GM12878 (cell line): Measurements from ENCODE around the gene SMG6. TPM values are rescaled to one million over a fixed set of nuclear protein-coding genes. Genes with fewer than 3 reads are reported as not detected.

ENCODE experiments used
- BCL3 ChIP-seq: IDR thresholded peaks from 2 replicates; pipeline ENCODE4 v1.6.1; 2011; ENCODE audit warnings: borderline replicate concordance, low read depth, mild to moderate bottlenecking, moderate library complexity, low read length; ENCODE audit not compliant: insufficient read depth, poor library complexity, severe bottlenecking
- FOXK2 ChIP-seq: fragments of 450-650 bp; IDR thresholded peaks from 2 replicates; pipeline ENCODE4 v1.6.1; 2017; ENCODE audit warnings: mild to moderate bottlenecking, moderate library complexity
- HDAC6 ChIP-seq: fragments of 200-600 bp; sonication (generic); IDR thresholded peaks from one replicate; pipeline ENCODE4 v1.8.0; 2017; ENCODE audit warnings: antibody characterized with exemption; ENCODE audit not compliant: unreplicated experiment
- HDGF ChIP-seq: fragments of 450-650 bp; IDR thresholded peaks from 2 replicates; pipeline ENCODE4 v1.6.1; 2016; ENCODE audit warnings: antibody characterized with exemption
- MEF2A ChIP-seq: IDR thresholded peaks from 2 replicates; pipeline ENCODE4 v1.6.1; 2011; ENCODE audit warnings: low read depth, mild to moderate bottlenecking, low read length, moderate library complexity; ENCODE audit not compliant: insufficient read depth
- NBN ChIP-seq: fragments of 450-650 bp; IDR thresholded peaks from 2 replicates; pipeline ENCODE4 v1.6.1; 2016
- NR2C2 ChIP-seq: IDR thresholded peaks from 2 replicates; pipeline ENCODE4 v1.6.1; 2011; ENCODE audit warnings: borderline replicate concordance, low read depth; ENCODE audit not compliant: control insufficient read depth, insufficient read length
- NRF1 ChIP-seq: conservative IDR thresholded peaks from 2 replicates; pipeline ENCODE4 v1.6.1; 2011; ENCODE audit warnings: mild to moderate bottlenecking, low read depth, low read length, improper control_type of control experiment
- PML ChIP-seq: IDR thresholded peaks from 2 replicates; pipeline ENCODE4 v1.6.1; 2012; ENCODE audit warnings: low read length, inconsistent platforms
- POU2F2 ChIP-seq: IDR thresholded peaks from 3 replicates; pipeline ENCODE4 v1.6.1; 2011; ENCODE audit warnings: low read depth, mild to moderate bottlenecking, low read length, borderline replicate concordance
- RAD21 ChIP-seq: IDR thresholded peaks from 2 replicates; pipeline ENCODE4 v1.6.1; 2011; ENCODE audit warnings: mild to moderate bottlenecking, low read depth, low read length, moderate library complexity; ENCODE audit not compliant: insufficient read depth
- SIN3A ChIP-seq: IDR thresholded peaks from 2 replicates; pipeline ENCODE4 v1.6.1; 2012; ENCODE audit warnings: low read depth, low read length, improper control_type of control experiment
- WRNIP1 ChIP-seq: IDR thresholded peaks from 2 replicates; pipeline ENCODE4 v1.6.1; 2011; ENCODE audit warnings: low read depth, low read length, improper control_type of control experiment, borderline replicate concordance
- polyA plus RNA-seq, 11 experiments: library from polyadenylated mRNA; depleted of rRNA in 4 of 11; unstranded in 6 of 11; stranded (reverse) in 5 of 11; fragments of >200 nt; fragmentation: Nextera tagmentation in 4 of 11; fragmentation: Illumina TruSeq in 1 of 11; extraction: Ambion mirVana in 4 of 11; extraction: Trizol in 1 of 11; gene quantifications; 1 replicate in 1 of 11; 2 replicates in 10 of 11; pipeline versions ENCODE4 v1.2.1 to v1.2.3, GENCODE V29; 2011 to 2016; ENCODE audit warnings: inconsistent platforms in 2 of 11, missing spikeins in 2 of 11, low read depth in 1 of 11
- total RNA-seq, 4 experiments: library from RNA; depleted of rRNA in 3 of 4; stranded (reverse); fragments of >200 nt in 3 of 4; fragmentation: Illumina TruSeq in 1 of 4; extraction: Trizol in 1 of 4; gene quantifications; 2 replicates each; pipeline versions ENCODE4 v1.2.1 to v1.2.3, GENCODE V29; 2013 to 2021
- TF ChIP-seq, protein P1 (sequence below): fragments of 450-650 bp; IDR thresholded peaks from 2 replicates; pipeline ENCODE4 v1.6.1; 2016; ENCODE audit warnings: mild to moderate bottlenecking
- TF ChIP-seq, protein P2 (sequence below): fragments of 450-650 bp; IDR thresholded peaks from 2 replicates; pipeline ENCODE4 v1.6.1; 2017; ENCODE audit warnings: mild to moderate bottlenecking
- TF ChIP-seq, protein P3 (sequence below): fragments of 450-650 bp; IDR thresholded peaks from 2 replicates; pipeline ENCODE4 v1.6.1; 2017; ENCODE audit warnings: mild to moderate bottlenecking, low read depth, inconsistent platforms; ENCODE audit not compliant: poor library complexity, severe bottlenecking
- TF ChIP-seq, protein P4 (sequence below): fragments of 450-650 bp; formaldehyde crosslinking; IDR thresholded peaks from 2 replicates; pipeline ENCODE4 v1.4.0; 2020; ENCODE audit warnings: mild to moderate bottlenecking, moderate library complexity
- TF ChIP-seq, protein P5 (sequence below), 3 experiments: IDR thresholded peaks in 2 of 3; conservative IDR thresholded peaks in 1 of 3; 2 replicates each; pipeline ENCODE4 v1.5.1; 2011; ENCODE audit warnings: low read depth in 3 of 3, low read length in 3 of 3, mild to moderate bottlenecking in 3 of 3, control low read depth in 2 of 3, moderate library complexity in 2 of 3, inconsistent platforms in 1 of 3, mixed read lengths in 1 of 3; ENCODE audit not compliant: control insufficient read depth in 2 of 3, insufficient read depth in 1 of 3; ENCODE audit errors: extremely low read depth in 1 of 3

The SMG6 gene
- total and polyA plus RNA-seq, 10 of the 15 experiments (the other 5 are each of a cell fraction or from before 2014, with no cell fraction given) = 0.58 to 28.7 (median 15.7) TPM

DNA sequence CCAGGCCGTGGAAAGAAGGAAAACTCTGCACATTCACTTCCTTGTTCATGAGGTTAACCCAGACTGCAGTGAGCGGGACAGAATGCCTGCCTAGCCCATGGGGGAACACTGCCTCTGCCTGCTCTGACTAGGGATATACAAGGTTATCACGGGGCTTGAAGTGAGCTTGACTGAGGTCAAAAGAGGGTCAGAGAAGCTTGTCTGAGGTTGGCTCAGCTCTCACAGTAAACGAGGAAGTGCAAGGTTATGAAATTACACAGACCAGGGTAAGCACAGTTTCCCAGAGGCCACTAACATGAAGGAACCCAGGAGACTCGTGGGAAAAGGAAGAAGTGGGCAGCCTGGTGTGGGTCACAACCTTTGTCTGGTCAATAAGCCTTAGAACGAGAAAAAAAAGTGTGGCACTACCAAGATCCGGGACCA is 220.0 kb downstream of the SMG6 start (continued):
- TF ChIP-seq, protein P1, sequence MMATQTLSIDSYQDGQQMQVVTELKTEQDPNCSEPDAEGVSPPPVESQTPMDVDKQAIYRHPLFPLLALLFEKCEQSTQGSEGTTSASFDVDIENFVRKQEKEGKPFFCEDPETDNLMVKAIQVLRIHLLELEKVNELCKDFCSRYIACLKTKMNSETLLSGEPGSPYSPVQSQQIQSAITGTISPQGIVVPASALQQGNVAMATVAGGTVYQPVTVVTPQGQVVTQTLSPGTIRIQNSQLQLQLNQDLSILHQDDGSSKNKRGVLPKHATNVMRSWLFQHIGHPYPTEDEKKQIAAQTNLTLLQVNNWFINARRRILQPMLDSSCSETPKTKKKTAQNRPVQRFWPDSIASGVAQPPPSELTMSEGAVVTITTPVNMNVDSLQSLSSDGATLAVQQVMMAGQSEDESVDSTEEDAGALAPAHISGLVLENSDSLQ = no peak
- TF ChIP-seq, protein P2, sequence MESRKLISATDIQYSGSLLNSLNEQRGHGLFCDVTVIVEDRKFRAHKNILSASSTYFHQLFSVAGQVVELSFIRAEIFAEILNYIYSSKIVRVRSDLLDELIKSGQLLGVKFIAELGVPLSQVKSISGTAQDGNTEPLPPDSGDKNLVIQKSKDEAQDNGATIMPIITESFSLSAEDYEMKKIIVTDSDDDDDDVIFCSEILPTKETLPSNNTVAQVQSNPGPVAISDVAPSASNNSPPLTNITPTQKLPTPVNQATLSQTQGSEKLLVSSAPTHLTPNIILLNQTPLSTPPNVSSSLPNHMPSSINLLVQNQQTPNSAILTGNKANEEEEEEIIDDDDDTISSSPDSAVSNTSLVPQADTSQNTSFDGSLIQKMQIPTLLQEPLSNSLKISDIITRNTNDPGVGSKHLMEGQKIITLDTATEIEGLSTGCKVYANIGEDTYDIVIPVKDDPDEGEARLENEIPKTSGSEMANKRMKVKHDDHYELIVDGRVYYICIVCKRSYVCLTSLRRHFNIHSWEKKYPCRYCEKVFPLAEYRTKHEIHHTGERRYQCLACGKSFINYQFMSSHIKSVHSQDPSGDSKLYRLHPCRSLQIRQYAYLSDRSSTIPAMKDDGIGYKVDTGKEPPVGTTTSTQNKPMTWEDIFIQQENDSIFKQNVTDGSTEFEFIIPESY = no peak
- TF ChIP-seq HDGF = no peak
- TF ChIP-seq RAD21 = peak; percentile 78
- TF ChIP-seq WRNIP1 = no peak
- TF ChIP-seq PML = no peak
- no peak for TF ChIP-seq NRF1
- TF ChIP-seq NR2C2 = no peak
- peak; percentile 97 for TF ChIP-seq BCL3
- TF ChIP-seq, protein P3, sequence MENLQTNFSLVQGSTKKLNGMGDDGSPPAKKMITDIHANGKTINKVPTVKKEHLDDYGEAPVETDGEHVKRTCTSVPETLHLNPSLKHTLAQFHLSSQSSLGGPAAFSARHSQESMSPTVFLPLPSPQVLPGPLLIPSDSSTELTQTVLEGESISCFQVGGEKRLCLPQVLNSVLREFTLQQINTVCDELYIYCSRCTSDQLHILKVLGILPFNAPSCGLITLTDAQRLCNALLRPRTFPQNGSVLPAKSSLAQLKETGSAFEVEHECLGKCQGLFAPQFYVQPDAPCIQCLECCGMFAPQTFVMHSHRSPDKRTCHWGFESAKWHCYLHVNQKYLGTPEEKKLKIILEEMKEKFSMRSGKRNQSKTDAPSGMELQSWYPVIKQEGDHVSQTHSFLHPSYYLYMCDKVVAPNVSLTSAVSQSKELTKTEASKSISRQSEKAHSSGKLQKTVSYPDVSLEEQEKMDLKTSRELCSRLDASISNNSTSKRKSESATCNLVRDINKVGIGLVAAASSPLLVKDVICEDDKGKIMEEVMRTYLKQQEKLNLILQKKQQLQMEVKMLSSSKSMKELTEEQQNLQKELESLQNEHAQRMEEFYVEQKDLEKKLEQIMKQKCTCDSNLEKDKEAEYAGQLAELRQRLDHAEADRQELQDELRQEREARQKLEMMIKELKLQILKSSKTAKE = peak; percentile 99
- peak; percentile 58; the same call in 1 of the 2 replicates for TF ChIP-seq NBN
- TF ChIP-seq POU2F2 = peak; percentile 63; the same call in 1 of the 3 replicates
- TF ChIP-seq SIN3A = no peak
- TF ChIP-seq, protein P4, sequence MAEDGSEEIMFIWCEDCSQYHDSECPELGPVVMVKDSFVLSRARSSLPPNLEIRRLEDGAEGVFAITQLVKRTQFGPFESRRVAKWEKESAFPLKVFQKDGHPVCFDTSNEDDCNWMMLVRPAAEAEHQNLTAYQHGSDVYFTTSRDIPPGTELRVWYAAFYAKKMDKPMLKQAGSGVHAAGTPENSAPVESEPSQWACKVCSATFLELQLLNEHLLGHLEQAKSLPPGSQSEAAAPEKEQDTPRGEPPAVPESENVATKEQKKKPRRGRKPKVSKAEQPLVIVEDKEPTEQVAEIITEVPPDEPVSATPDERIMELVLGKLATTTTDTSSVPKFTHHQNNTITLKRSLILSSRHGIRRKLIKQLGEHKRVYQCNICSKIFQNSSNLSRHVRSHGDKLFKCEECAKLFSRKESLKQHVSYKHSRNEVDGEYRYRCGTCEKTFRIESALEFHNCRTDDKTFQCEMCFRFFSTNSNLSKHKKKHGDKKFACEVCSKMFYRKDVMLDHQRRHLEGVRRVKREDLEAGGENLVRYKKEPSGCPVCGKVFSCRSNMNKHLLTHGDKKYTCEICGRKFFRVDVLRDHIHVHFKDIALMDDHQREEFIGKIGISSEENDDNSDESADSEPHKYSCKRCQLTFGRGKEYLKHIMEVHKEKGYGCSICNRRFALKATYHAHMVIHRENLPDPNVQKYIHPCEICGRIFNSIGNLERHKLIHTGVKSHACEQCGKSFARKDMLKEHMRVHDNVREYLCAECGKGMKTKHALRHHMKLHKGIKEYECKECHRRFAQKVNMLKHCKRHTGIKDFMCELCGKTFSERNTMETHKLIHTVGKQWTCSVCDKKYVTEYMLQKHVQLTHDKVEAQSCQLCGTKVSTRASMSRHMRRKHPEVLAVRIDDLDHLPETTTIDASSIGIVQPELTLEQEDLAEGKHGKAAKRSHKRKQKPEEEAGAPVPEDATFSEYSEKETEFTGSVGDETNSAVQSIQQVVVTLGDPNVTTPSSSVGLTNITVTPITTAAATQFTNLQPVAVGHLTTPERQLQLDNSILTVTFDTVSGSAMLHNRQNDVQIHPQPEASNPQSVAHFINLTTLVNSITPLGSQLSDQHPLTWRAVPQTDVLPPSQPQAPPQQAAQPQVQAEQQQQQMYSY (CRISPR knock-in tag) = no peak
- TF ChIP-seq, protein P5, sequence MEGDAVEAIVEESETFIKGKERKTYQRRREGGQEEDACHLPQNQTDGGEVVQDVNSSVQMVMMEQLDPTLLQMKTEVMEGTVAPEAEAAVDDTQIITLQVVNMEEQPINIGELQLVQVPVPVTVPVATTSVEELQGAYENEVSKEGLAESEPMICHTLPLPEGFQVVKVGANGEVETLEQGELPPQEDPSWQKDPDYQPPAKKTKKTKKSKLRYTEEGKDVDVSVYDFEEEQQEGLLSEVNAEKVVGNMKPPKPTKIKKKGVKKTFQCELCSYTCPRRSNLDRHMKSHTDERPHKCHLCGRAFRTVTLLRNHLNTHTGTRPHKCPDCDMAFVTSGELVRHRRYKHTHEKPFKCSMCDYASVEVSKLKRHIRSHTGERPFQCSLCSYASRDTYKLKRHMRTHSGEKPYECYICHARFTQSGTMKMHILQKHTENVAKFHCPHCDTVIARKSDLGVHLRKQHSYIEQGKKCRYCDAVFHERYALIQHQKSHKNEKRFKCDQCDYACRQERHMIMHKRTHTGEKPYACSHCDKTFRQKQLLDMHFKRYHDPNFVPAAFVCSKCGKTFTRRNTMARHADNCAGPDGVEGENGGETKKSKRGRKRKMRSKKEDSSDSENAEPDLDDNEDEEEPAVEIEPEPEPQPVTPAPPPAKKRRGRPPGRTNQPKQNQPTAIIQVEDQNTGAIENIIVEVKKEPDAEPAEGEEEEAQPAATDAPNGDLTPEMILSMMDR (IDR thresholded peaks at IDR 0.05 in 2 of 3, conservative IDR thresholded peaks at IDR 0.05 in 1 of 3; ENCODE audit: control insufficient read depth in 2 of 3, extremely low read depth in 1 of 3, insufficient read depth in 1 of 3, low read depth in 3 of 3, low read length in 3 of 3) = peak in 2 of 3 experiments; percentile 30 to 37; a peak in 3 of 6 replicates
- TF ChIP-seq MEF2A = no peak
- TF ChIP-seq HDAC6 = no peak
- no peak for TF ChIP-seq FOXK2
